Fibroblast of lung (primary cell): Measurements from ENCODE around the gene GLIPR2. TPM values are rescaled to one million over a fixed set of nuclear protein-coding genes. Genes with fewer than 3 reads are reported as not detected.
"Not testable (repeated sequence)": the region's sequence is repeated elsewhere in the genome, so short reads cannot be mapped to it uniquely, and the experiment has no call there.

ENCODE experiments used
- DNase-seq, 2 donors: peaks; one replicate each; pipeline versions ENCODE4 v3.0.0 to v3.0.0-alpha.2; 2010; ENCODE audit warnings: low read depth in 2 of 2
- H2AFZ ChIP-seq: 2 replicates; pipeline ENCODE4 v1.5.1; 2012; ENCODE audit warnings: low read length, control low read depth, inconsistent platforms
- H3K27ac ChIP-seq: 2 replicates; pipeline ENCODE4 v1.5.1; 2011; ENCODE audit warnings: low read length, control low read depth; ENCODE audit not compliant: insufficient read depth
- H3K27me3 ChIP-seq: 2 replicates; pipeline ENCODE4 v1.5.1; 2011; ENCODE audit warnings: mild to moderate bottlenecking, low read length; ENCODE audit not compliant: control insufficient read depth, insufficient read depth
- H3K36me3 ChIP-seq: 2 replicates; pipeline ENCODE4 v1.5.1; 2011; ENCODE audit warnings: low read length; ENCODE audit not compliant: control insufficient read depth, insufficient read depth
- H3K4me1 ChIP-seq: 2 replicates; pipeline ENCODE4 v1.5.1; 2011; ENCODE audit warnings: low read length; ENCODE audit not compliant: control insufficient read depth, insufficient read depth; ENCODE audit errors: extremely low read depth
- H3K4me2 ChIP-seq: 2 replicates; pipeline ENCODE4 v1.5.1; 2011; ENCODE audit warnings: low read length, control low read depth; ENCODE audit not compliant: insufficient read depth; ENCODE audit errors: extremely low read depth
- H3K4me3 ChIP-seq, 4 experiments: fragments of 200-600 bp in 1 of 4; sonication (generic) in 1 of 4; replicated peaks in 1 of 4; 2 replicates each; pipeline ENCODE4 v1.5.1; 2011 to 2016; ENCODE audit warnings: low read length in 4 of 4, low read depth in 3 of 4, mild to moderate bottlenecking in 3 of 4, control low read depth in 2 of 4, inconsistent platforms in 1 of 4, mixed read lengths in 1 of 4; ENCODE audit not compliant: insufficient read depth in 1 of 4; ENCODE audit errors: control extremely low read depth in 1 of 4
- H3K79me2 ChIP-seq: 2 replicates; pipeline ENCODE4 v1.5.1; 2012; ENCODE audit warnings: mild to moderate bottlenecking, low read length, inconsistent platforms; ENCODE audit not compliant: control insufficient read depth, insufficient read depth
- H3K9ac ChIP-seq: 2 replicates; pipeline ENCODE4 v1.5.1; 2011; ENCODE audit warnings: mild to moderate bottlenecking, low read length, control low read depth; ENCODE audit not compliant: insufficient read depth
- H3K9me3 ChIP-seq: 2 replicates; pipeline ENCODE4 v1.5.1; 2012; ENCODE audit warnings: low read depth, low read length; ENCODE audit not compliant: control insufficient read depth, insufficient read depth
- H4K20me1 ChIP-seq: 2 replicates; pipeline ENCODE4 v1.5.1; 2011; ENCODE audit warnings: low read length; ENCODE audit not compliant: control insufficient read depth, insufficient read depth; ENCODE audit errors: extremely low read depth
- CTCF ChIP-seq, 2 donors: IDR thresholded peaks in 1 of 2; conservative IDR thresholded peaks in 1 of 2; 1 replicate in 1 of 2; 2 replicates in 1 of 2; pipeline ENCODE4 v1.5.1; 2011 to 2012; ENCODE audit warnings: low read length in 2 of 2, control low read depth in 1 of 2, inconsistent platforms in 1 of 2, low read depth in 1 of 2, mild to moderate bottlenecking in 1 of 2
- EZH2 ChIP-seq: IDR thresholded peaks from 2 replicates; pipeline ENCODE4 v1.5.1; 2012; ENCODE audit warnings: low read length, control low read depth, mild to moderate bottlenecking; ENCODE audit errors: missing control alignments
- polyA plus RNA-seq, 2 donors: library from polyadenylated mRNA; depleted of rRNA in 1 of 2; stranded (reverse) in 1 of 2; unstranded in 1 of 2; fragments of >200 nt; gene quantifications; 2 replicates each; pipeline ENCODE4 v1.2.1, GENCODE V29; 2011 to 2012; ENCODE audit warnings: missing spikeins in 1 of 2
- total RNA-seq: library from RNA; depleted of rRNA; stranded (reverse); fragments of >200 nt; gene quantifications from 2 replicates; pipeline ENCODE4 v1.2.1, GENCODE V29; 2014

GLIPR2 gene
- total and polyA plus RNA-seq, 2 donors (not counting 1 experiment from before 2014, with no cell fraction given) = 40.0 to 108 TPM

DNA sequence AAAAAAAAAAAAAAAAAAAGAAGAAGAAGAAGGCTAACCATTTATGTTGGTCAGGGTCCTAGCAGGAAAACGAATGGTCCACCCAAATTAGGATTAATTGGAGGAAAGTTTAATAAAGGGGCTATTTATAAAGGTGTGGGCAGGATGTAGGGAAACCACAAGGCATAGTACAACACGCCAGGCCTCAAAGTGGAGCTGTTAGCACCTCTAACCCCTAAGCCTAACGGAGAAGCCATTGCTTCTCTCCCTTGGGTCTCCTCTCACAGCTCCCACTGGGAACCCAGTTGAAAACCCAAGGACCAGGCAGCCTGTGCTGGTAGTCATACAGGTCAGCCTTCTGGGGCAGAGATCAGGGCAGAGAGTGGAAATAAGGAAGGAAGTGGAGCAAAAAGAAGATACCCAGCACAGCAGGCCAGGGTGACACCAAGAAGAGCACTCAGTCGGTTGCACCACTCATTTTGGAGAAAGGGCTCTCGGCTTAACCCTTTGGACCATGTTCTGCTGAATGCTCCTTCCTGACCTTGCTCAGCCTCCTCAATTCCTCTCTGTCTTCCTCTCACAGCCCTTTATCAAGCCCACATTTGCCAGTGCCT lies 8.8 kb upstream of the GLIPR2 start:
- Histone ChIP-seq H3K9ac (no peak overlapping the region), H3K79me2 (no peaks in the 10 kb centered on the region), H3K27me3 (no peaks in the 10 kb centered on the region), H3K9me3 (no peaks in the 10 kb centered on the region), H4K20me1 (peaks cover 2% of the 10 kb centered on the region), H3K27ac (no peak overlapping the region), H3K4me1 (no peaks in the 10 kb centered on the region), H3K4me2 (no peak overlapping the region), H2AFZ (no peak overlapping the region), H3K4me3 (no peak overlapping the region), H3K36me3 (peaks cover 6% of the 10 kb centered on the region)
- no peak for DNase-seq
- no peak for TF ChIP-seq EZH2

- Histone ChIP-seq H3K36me3 (peaks cover 4% of the 10 kb centered on the region), H2AFZ (no peak overlapping the region), H3K4me1 (no peaks in the 10 kb centered on the region), H3K79me2 (no peaks in the 10 kb centered on the region), H4K20me1 (peaks cover 2% of the 10 kb centered on the region), H3K27ac (no peak overlapping the region), H3K4me2 (no peak overlapping the region), H3K9ac (no peak overlapping the region), H3K4me3 (no peak overlapping the region), H3K9me3 (no peaks in the 10 kb centered on the region), H3K27me3 (no peaks in the 10 kb centered on the region)
- DNase-seq = no peak
- TF ChIP-seq CTCF (conservative IDR thresholded peaks at IDR 0.05 in 1 of 2, IDR thresholded peaks at IDR 0.05 in 1 of 2; ENCODE audit: low read depth in 1 of 2, low read length in 2 of 2) (no peak), EZH2 (no peak)
Measured at GRCh38 chr9:36128349-36128748, 8.2 kb upstream of the GLIPR2 start.

DNA sequence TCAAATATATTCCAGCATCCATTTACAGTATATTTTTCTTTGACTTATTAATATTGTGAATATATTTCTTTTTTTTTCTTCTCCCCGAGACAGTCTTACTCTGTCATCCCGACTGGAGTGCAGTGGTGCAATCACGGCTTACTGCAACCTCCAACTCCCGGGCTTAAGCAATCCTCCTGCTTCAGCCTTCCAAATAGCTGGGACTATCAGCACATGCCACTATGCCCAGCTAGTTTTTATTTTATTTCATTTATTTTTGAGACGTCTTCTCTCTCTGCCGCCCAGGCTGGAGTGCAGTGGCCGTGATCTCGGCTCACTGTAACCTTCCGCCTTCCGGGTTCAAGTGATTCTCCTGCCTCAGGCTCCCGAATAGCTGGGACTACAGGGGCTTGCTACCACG lies 7.4 kb upstream of the GLIPR2 start:
- H3K9me3 ChIP-seq = no peaks in the 10 kb centered on the region
- H3K79me2 ChIP-seq = no peaks in the 10 kb centered on the region
- H4K20me1 ChIP-seq = no peaks in the 10 kb centered on the region
- no peak overlapping the region for H3K4me3 ChIP-seq
- H3K27ac ChIP-seq = no peak overlapping the region
- H3K36me3 ChIP-seq = peaks cover 3% of the 10 kb centered on the region
- no peak overlapping the region for H3K4me2 ChIP-seq
- H3K27me3 ChIP-seq = no peaks in the 10 kb centered on the region
- TF ChIP-seq EZH2 (no peak), CTCF (conservative IDR thresholded peaks at IDR 0.05 in 1 of 2, IDR thresholded peaks at IDR 0.05 in 1 of 2; ENCODE audit: low read depth in 1 of 2, low read length in 2 of 2) (no peak)
- DNase-seq = no peak
- no peaks in the 10 kb centered on the region for H3K4me1 ChIP-seq
- no peak overlapping the region for H3K9ac ChIP-seq
- H2AFZ ChIP-seq = no peak overlapping the region

- H3K4me2 ChIP-seq, H3K4me3 ChIP-seq, DNase-seq, H3K27ac ChIP-seq, H3K9ac ChIP-seq, H2AFZ ChIP-seq, H3K79me2 ChIP-seq, H3K4me1 ChIP-seq, H3K9me3 ChIP-seq, H3K27me3 ChIP-seq, H3K36me3 ChIP-seq, H4K20me1 ChIP-seq: not testable (repeated sequence)
Measured at GRCh38 chr9:36131666-36132065, 4.9 kb upstream of the GLIPR2 start.
